Hepatocyte (in vitro differentiated cells): ENCODE results near the gene KRT37.

Experiments
- CTCF ChIP-seq: fragments of 200-600 bp; sonication (generic); IDR thresholded peaks from 2 replicates; pipeline ENCODE4 v1.5.1; 2016; ENCODE audit warnings: antibody characterized with exemption, mild to moderate bottlenecking; ENCODE audit not compliant: poor library complexity
- EZH2 ChIP-seq: fragments of 200-600 bp; sonication (generic); IDR thresholded peaks from 2 replicates; pipeline ENCODE4 v1.6.1; 2016; ENCODE audit warnings: antibody characterized with exemption, mild to moderate bottlenecking, borderline replicate concordance
- EZH2phosphoT487 ChIP-seq: fragments of 200-600 bp; sonication (generic); IDR thresholded peaks from one replicate; pipeline ENCODE4 v1.6.1; 2018; ENCODE audit warnings: antibody characterized with exemption, mild to moderate bottlenecking, low read depth, moderate library complexity; ENCODE audit not compliant: unreplicated experiment, severe bottlenecking

- TF ChIP-seq CTCF (no peak), EZH2phosphoT487 (no peak), EZH2 (no peak)
Observed at GRCh38 chr17:41421617-41422016, 2.8 kb downstream of the KRT37 start.
